Endothelial cell of umbilical vein (primary cell): Measurements from ENCODE around the gene RGS6.

ENCODE experiments used
- EZH2 ChIP-seq: IDR thresholded peaks from 2 replicates; pipeline ENCODE4 v1.6.1; 2012; ENCODE audit warnings: borderline replicate concordance, low read depth, mild to moderate bottlenecking, moderate library complexity, low read length, inconsistent platforms; ENCODE audit not compliant: severe bottlenecking
- FOS ChIP-seq: IDR thresholded peaks from 2 replicates; pipeline ENCODE4 v1.6.1; 2011; ENCODE audit warnings: mild to moderate bottlenecking, low read length, moderate library complexity, borderline replicate concordance; ENCODE audit not compliant: insufficient read depth
- GATA2 ChIP-seq: IDR thresholded peaks from 2 replicates; pipeline ENCODE4 v1.7.0; 2011; ENCODE audit warnings: low read depth, mild to moderate bottlenecking, moderate library complexity, mixed read lengths, low read length; ENCODE audit not compliant: insufficient read length, insufficient read depth
- JUN ChIP-seq: IDR thresholded peaks from 2 replicates; pipeline ENCODE4 v1.6.1; 2011; ENCODE audit warnings: borderline replicate concordance, low read depth; ENCODE audit not compliant: insufficient read length, insufficient read depth
- MYC ChIP-seq: IDR thresholded peaks from one replicate; pipeline ENCODE4 v1.6.1; 2011; ENCODE audit warnings: mild to moderate bottlenecking, low read depth, low read length
- POLR2A ChIP-seq: IDR thresholded peaks from 2 replicates; pipeline ENCODE4 v1.6.1; 2012; ENCODE audit warnings: low read depth, mild to moderate bottlenecking, control low read depth, low read length
- POLR2AphosphoS5 ChIP-seq: IDR thresholded peaks from 2 replicates; pipeline ENCODE4 v1.6.1; 2012; ENCODE audit warnings: low read depth, mild to moderate bottlenecking, control low read depth, low read length, moderate library complexity; ENCODE audit not compliant: insufficient read depth
- TF ChIP-seq, protein P1 (sequence below), 2 donors: IDR thresholded peaks; 1 replicate in 1 of 2; 2 replicates in 1 of 2; pipeline ENCODE4 v1.5.1; 2011; ENCODE audit warnings: low read length in 2 of 2, mild to moderate bottlenecking in 2 of 2, moderate library complexity in 2 of 2, control low read depth in 1 of 2, inconsistent platforms in 1 of 2, low read depth in 1 of 2; ENCODE audit not compliant: insufficient read depth in 1 of 2; ENCODE audit errors: extremely low read depth in 1 of 2
- TF ChIP-seq, protein P2 (sequence below): IDR thresholded peaks from 2 replicates; pipeline ENCODE4 v1.6.1; 2011; ENCODE audit not compliant: insufficient read depth, insufficient read length

DNA sequence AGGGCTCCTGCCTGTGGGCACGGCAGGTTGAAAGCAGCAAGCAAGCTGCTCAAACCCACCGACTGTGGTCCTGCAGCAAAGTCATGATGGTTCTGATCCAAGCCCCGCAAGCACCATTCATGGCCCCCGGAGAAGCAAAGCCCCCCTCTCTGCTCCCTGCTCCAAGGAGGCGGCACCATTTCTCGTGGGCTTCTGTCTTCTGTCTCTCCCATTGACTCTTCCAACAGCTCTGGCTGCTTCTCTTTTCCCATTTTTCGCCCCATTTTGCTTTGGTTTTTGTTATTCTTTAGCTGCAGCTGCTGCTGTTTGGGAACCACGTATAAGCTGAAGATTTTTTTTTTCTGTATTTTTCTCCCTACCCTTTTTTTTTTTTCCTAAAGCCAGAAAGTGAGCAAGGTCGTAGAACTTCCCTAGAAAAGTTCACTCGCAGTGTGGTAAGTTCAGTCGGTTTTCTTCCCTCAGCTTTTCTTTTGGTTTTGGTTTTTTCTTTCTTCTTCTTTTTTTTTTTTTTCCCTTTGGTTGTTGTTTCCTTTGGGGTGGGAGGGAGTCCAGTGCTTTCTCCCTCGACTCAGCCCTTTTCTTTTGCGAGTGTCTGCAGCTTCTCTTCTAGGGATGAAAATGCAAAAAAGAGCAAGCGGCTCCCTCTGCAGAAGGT is 607.6 kb downstream of the RGS6 start:
- TF ChIP-seq, protein P1, sequence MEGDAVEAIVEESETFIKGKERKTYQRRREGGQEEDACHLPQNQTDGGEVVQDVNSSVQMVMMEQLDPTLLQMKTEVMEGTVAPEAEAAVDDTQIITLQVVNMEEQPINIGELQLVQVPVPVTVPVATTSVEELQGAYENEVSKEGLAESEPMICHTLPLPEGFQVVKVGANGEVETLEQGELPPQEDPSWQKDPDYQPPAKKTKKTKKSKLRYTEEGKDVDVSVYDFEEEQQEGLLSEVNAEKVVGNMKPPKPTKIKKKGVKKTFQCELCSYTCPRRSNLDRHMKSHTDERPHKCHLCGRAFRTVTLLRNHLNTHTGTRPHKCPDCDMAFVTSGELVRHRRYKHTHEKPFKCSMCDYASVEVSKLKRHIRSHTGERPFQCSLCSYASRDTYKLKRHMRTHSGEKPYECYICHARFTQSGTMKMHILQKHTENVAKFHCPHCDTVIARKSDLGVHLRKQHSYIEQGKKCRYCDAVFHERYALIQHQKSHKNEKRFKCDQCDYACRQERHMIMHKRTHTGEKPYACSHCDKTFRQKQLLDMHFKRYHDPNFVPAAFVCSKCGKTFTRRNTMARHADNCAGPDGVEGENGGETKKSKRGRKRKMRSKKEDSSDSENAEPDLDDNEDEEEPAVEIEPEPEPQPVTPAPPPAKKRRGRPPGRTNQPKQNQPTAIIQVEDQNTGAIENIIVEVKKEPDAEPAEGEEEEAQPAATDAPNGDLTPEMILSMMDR (IDR thresholded peaks at IDR 0.05; ENCODE audit: extremely low read depth in 1 of 2, insufficient read depth in 1 of 2, low read depth in 1 of 2, low read length in 2 of 2), result no peak
- TF ChIP-seq EZH2 (no peak), GATA2 (no peak), FOS (no peak), JUN (no peak), POLR2AphosphoS5 (no peak), POLR2A (no peak), MYC (no peak)
- TF ChIP-seq, protein P2, sequence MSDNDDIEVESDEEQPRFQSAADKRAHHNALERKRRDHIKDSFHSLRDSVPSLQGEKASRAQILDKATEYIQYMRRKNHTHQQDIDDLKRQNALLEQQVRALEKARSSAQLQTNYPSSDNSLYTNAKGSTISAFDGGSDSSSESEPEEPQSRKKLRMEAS, result no peak
